A673 (cell line): Measurements from ENCODE around the gene CFAP20DC. TPM values are rescaled to one million over a fixed set of nuclear protein-coding genes. Genes with fewer than 3 reads are reported as not detected.

Experiments used
- BruUV-seq: library from RNA; stranded (reverse); fragments of 400-500 nt; replicated peaks from 2 replicates; lab custom pipeline; 2021; lab: Mats Ljungman, UMichigan
- CTCF ChIA-PET: fragments of 300-600 bp; sonication (Branson Sonifier 250); formaldehyde crosslinking; loops from one replicate; lab custom pipeline; 2022; ENCODE audit warnings: antibody characterized with exemption; lab: Charles Lee
- POLR2A ChIA-PET: fragments of 300-600 bp; sonication (Branson Sonifier 250); formaldehyde crosslinking; loops from one replicate; lab custom pipeline; 2022; ENCODE audit warnings: antibody characterized with exemption; ENCODE audit not compliant: low non-redundant PET; lab: Charles Lee
- DNase-seq: peaks from one replicate; pipeline ENCODE4 v3.0.0-alpha.2; 2015; ENCODE audit warnings: low spot score
- H3K27ac ChIP-seq: fragments of 200-600 bp; sonication (generic); 2 replicates; pipeline ENCODE4 v1.5.1; 2016; ENCODE audit warnings: mixed run types, low read depth, mild to moderate bottlenecking, mixed read lengths, antibody characterized with exemption, low read length; ENCODE audit not compliant: poor library complexity, severe bottlenecking
- H3K27me3 ChIP-seq: fragments of 200-600 bp; sonication (generic); replicated peaks from 2 replicates; pipeline ENCODE4 v1.6.1; 2017; ENCODE audit warnings: mixed run types, low read depth, mild to moderate bottlenecking, mixed read lengths, antibody characterized with exemption, low read length; ENCODE audit not compliant: insufficient read depth, poor library complexity
- H3K36me3 ChIP-seq: fragments of 200-600 bp; sonication (generic); 2 replicates; pipeline ENCODE4 v1.6.1; 2016; ENCODE audit warnings: mixed run types, mild to moderate bottlenecking, mixed read lengths, antibody characterized with exemption, low read length; ENCODE audit not compliant: insufficient read depth, poor library complexity, severe bottlenecking
- H3K4me1 ChIP-seq: fragments of 200-600 bp; sonication (generic); 2 replicates; pipeline ENCODE4 v1.6.1; 2017; ENCODE audit warnings: mixed run types, mild to moderate bottlenecking, mixed read lengths, antibody characterized with exemption, low read length; ENCODE audit not compliant: insufficient read depth, poor library complexity, severe bottlenecking
- H3K4me3 ChIP-seq: fragments of 200-600 bp; sonication (generic); 2 replicates; pipeline ENCODE4 v1.5.1; 2016; ENCODE audit warnings: low read depth, mixed run types, mild to moderate bottlenecking, mixed read lengths, low read length; ENCODE audit not compliant: poor library complexity, severe bottlenecking
- H3K9me3 ChIP-seq: fragments of 200-600 bp; sonication (generic); 2 replicates; pipeline ENCODE4 v1.6.1; 2016; ENCODE audit warnings: mixed run types, low read depth, mild to moderate bottlenecking, mixed read lengths, antibody characterized with exemption, low read length; ENCODE audit not compliant: poor library complexity, severe bottlenecking
- EZH2 ChIP-seq: fragments of 200-600 bp; sonication (generic); IDR thresholded peaks from 2 replicates; pipeline ENCODE4 v1.6.1; 2017; ENCODE audit warnings: borderline replicate concordance, low read depth, mild to moderate bottlenecking, mixed read lengths, antibody characterized with exemption, low read length; ENCODE audit not compliant: poor library complexity, severe bottlenecking
- intact Hi-C: fragments of 100-400 bp; cut with micrococcal nuclease; formaldehyde crosslinking; loops from one replicate; pipeline ENCODE4 v1.10.0; 2022; ENCODE audit not compliant: unreplicated experiment
- total RNA-seq: library from RNA; stranded (reverse); gene quantifications from 2 replicates; pipeline ENCODE4 v1.2.3, GENCODE V29; 2021
- TF ChIP-seq, protein P1 (sequence below): fragments of 300-800, 200-600 bp; sonication (generic); conservative IDR thresholded peaks from 2 replicates; pipeline ENCODE4 v1.5.1; 2017; ENCODE audit warnings: low read depth, mild to moderate bottlenecking, antibody characterized with exemption, low read length, moderate library complexity, mixed read lengths

CFAP20DC gene
- total RNA-seq, 1 experiment from 2014 or later = 1.3 TPM

DNA sequence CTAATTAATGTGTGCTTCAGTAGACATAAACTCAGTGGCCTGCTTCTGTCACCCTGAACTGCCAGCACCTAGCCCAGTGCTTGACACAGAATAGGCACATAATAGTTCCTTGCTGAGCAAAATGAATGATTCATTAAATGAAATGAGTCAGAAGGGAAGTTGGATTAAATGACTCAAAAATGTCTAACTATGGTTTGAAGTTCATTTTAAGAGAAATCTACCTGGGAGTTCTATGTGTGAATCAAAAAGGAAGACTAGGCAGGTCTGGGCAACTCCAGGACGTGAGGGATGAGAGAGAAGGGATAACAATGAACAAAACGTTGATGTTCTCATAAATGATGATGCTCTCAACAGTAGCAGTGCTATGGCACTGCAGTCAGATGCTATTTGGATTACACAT, 175.0 kb downstream of the CFAP20DC start:
- Histone ChIP-seq H3K36me3 (no peaks in the 10 kb centered on the region), H3K4me3 (no peak overlapping the region), H3K27me3 (no peaks in the 10 kb centered on the region), H3K9me3 (no peaks in the 10 kb centered on the region), H3K27ac (no peak overlapping the region), H3K4me1 (no peaks in the 10 kb centered on the region)
- no TSS peak for BruUV-seq
- intact Hi-C loops = no loop called here
- no peak for TF ChIP-seq EZH2
- ChIA-PET POLR2A (no interaction called here), CTCF (no interaction called here)
- DNase-seq = peak; percentile 0

DNA sequence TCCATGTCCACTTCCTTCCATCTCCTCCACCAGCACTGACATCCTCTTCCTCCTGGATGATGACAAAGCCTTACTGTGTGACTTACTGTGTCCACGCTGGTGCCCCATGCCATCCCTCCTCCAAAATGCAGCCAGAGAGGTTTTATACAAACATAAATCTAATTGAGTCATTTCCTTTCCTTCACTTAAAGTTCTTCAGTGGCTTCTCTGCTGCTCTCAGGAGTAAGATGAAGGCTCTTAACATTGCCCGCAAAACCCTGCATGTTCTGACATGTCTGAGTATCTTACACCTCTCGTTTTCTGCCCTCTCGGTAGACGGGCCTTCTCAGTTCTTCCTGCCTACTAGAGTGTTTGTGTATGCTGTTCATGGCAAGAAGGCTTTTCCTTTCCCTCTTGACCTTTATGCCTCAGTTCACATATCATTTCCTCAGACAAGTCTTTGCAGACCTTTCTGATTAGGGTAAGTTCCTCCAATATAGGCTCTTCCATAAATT, 175.5 kb downstream of the CFAP20DC start:
- Histone ChIP-seq H3K36me3 (no peaks in the 10 kb centered on the region), H3K4me1 (no peaks in the 10 kb centered on the region), H3K27me3 (no peaks in the 10 kb centered on the region), H3K4me3 (no peak overlapping the region), H3K27ac (no peak overlapping the region), H3K9me3 (no peaks in the 10 kb centered on the region)
- intact Hi-C loops = no loop called here
- POLR2A ChIA-PET = no interaction called here
- TF ChIP-seq EZH2 = no peak
- TF ChIP-seq, protein P1, sequence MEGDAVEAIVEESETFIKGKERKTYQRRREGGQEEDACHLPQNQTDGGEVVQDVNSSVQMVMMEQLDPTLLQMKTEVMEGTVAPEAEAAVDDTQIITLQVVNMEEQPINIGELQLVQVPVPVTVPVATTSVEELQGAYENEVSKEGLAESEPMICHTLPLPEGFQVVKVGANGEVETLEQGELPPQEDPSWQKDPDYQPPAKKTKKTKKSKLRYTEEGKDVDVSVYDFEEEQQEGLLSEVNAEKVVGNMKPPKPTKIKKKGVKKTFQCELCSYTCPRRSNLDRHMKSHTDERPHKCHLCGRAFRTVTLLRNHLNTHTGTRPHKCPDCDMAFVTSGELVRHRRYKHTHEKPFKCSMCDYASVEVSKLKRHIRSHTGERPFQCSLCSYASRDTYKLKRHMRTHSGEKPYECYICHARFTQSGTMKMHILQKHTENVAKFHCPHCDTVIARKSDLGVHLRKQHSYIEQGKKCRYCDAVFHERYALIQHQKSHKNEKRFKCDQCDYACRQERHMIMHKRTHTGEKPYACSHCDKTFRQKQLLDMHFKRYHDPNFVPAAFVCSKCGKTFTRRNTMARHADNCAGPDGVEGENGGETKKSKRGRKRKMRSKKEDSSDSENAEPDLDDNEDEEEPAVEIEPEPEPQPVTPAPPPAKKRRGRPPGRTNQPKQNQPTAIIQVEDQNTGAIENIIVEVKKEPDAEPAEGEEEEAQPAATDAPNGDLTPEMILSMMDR = no peak
- DNase-seq = peak; percentile 0
- CTCF ChIA-PET = no interaction called here
- BruUV-seq = no TSS peak

DNA sequence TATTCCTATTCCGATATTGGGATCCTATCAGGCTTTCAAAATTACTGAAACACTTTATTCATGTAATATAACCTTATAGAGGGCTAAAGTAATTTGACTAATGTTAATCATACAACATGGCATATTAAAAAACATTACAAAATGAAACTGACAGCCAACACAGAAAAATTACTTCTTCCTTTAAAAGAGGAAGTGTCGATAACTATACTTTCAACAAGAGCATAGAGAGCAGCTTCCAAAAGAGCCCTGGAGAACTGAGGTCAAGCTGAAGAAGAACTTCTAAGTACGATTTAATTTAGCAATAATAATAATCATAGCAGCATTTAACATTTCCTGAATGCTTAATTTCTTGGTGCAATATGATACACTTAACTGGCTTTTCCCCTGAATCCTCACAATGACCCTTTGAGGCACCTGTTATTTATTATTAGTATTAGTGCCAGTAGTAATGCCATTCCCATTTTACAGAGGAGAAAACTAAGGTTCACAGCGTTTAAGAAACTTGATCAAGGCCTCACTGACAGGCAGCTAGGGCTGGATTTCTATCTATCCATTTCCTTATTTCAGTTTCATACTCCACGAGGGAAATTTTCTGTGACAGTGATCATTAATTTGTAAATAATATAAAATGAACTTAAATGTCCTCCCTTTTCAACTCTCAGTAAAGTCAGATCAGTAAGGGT, 181.6 kb downstream of the CFAP20DC start:
- intact Hi-C loops = no loop called here
- CTCF ChIA-PET = no interaction called here
- no peaks in the 10 kb centered on the region for H3K4me1 ChIP-seq
- DNase-seq = no peak
- no peak overlapping the region for H3K27ac ChIP-seq
- no TSS peak for BruUV-seq
- TF ChIP-seq EZH2 = no peak
- TF ChIP-seq, protein P1 = no peak
- H3K4me3 ChIP-seq = no peak overlapping the region
- POLR2A ChIA-PET = no interaction called here
- no peaks in the 10 kb centered on the region for H3K9me3 ChIP-seq
- H3K36me3 ChIP-seq = no peaks in the 10 kb centered on the region
- H3K27me3 ChIP-seq = peaks cover 3% of the 10 kb centered on the region
